T-helper 1 cell treated with Interleukin-12 subunit alpha and Interleukin-12 subunit beta and Interleukin-4 antibody, amounts not matched to agents 30 ng/mL and 1 ng/mL, for 36 hours (primary cell): ENCODE data around the gene KLB. TPM values are rescaled to one million over a fixed set of nuclear protein-coding genes. Genes with fewer than 3 reads are reported as not detected.

ENCODE experiments used
- intact Hi-C: fragments of 100-400 bp; cut with micrococcal nuclease; formaldehyde crosslinking; loops from one replicate; pipeline ENCODE4 v1.15.1; 2024
- total RNA-seq: library from RNA; stranded (reverse); gene quantifications from 2 replicates; pipeline ENCODE4 v1.2.3, GENCODE V29; 2022

Gene KLB
- total RNA-seq, 1 donor from 2014 or later, result not detected

- intact Hi-C loops, result loop anchor here (1.0 to 5.0 kb wide), 7 partner anchors 69 to 849 kb away; partner anchors contain the start of genes RHOH, TLR1 and UGDH
Measured at GRCh38 chr4:39458161-39458504, 51.4 kb downstream of the KLB start.

- intact Hi-C loops, result loop anchor here (1.0 to 5.0 kb wide), 15 partner anchors 11 to 849 kb away; partner anchors contain the start of genes RFC1, RHOH, SMIM14 and TLR1
Measured at GRCh38 chr4:39458505-39459300, 52.0 kb downstream of the KLB start, which contains the start of the genes LIAS and RPL9. TSS of gene LIAS (plus strand) at chr4:39459056. CDS start at chr4:39459118, 62 bp downstream. TSS of gene RPL9 (minus strand) at chr4:39458922. CDS start at chr4:39458439, 483 bp downstream.

- intact Hi-C loops, result no loop called here
Measured at GRCh38 chr4:39464886-39465501, 58.3 kb downstream of the KLB start.

GRCh38 chr4:39466747-39467146 lies 60.0 kb downstream of the KLB start:
- intact Hi-C loops, result no loop called here

GRCh38 chr4:39467464-39467863 lies 60.7 kb downstream of the KLB start:
- intact Hi-C loops, result no loop called here

- intact Hi-C loops, result loop anchor here (1.0 to 5.0 kb wide), 7 partner anchors 10 to 1373 kb away; partner anchors contain the start of gene LIAS
Measured at GRCh38 chr4:39469429-39470077, 62.8 kb downstream of the KLB start.

- intact Hi-C loops, result loop anchor here (5.0 kb wide), 1 partner anchor 1372 kb away; no protein-coding TSS in a partner anchor
Measured at GRCh38 chr4:39470402-39470801, 63.7 kb downstream of the KLB start.

GRCh38 chr4:39472396-39472795 lies 65.7 kb downstream of the KLB start:
- intact Hi-C loops, result loop anchor here (5.0 kb wide), 1 partner anchor 1370 kb away; no protein-coding TSS in a partner anchor

GRCh38 chr4:39476187-39476895 lies 69.6 kb downstream of the KLB start:
- intact Hi-C loops, result no loop called here

GRCh38 chr4:39480251-39480650 lies 73.5 kb downstream of the KLB start:
- intact Hi-C loops, result no loop called here

- intact Hi-C loops, result no loop called here
Measured at GRCh38 chr4:39480902-39481695, 74.4 kb downstream of the KLB start.

- intact Hi-C loops, result no loop called here
Measured at GRCh38 chr4:39484582-39485272, 78.0 kb downstream of the KLB start.

- intact Hi-C loops, result no loop called here
Measured at GRCh38 chr4:39486221-39486804, 79.6 kb downstream of the KLB start.

GRCh38 chr4:39490322-39490721 lies 83.6 kb downstream of the KLB start:
- intact Hi-C loops, result no loop called here

GRCh38 chr4:39494354-39494753 lies 87.6 kb downstream of the KLB start:
- intact Hi-C loops, result no loop called here

- intact Hi-C loops, result no loop called here
Measured at GRCh38 chr4:39495446-39496213, 88.9 kb downstream of the KLB start.

- intact Hi-C loops, result no loop called here
Measured at GRCh38 chr4:39497909-39498726, 91.4 kb downstream of the KLB start.

- intact Hi-C loops, result no loop called here
Measured at GRCh38 chr4:39498727-39499020, 91.9 kb downstream of the KLB start.
